HepG2 (cell line): Measurements from ENCODE around the gene USP11. TPM values are rescaled to one million over a fixed set of nuclear protein-coding genes. Genes with fewer than 3 reads are reported as not detected.

Experiments used
- ATAC-seq: fragments of 200-7000 bp; cut with Tn5 transposase; 3 replicates; pipeline ENCODE4 v1.9.1; 2020; ENCODE audit warnings: mild to moderate bottlenecking, moderate library complexity
- BruUV-seq: library from RNA; stranded (reverse); fragments of 400-500 nt; replicated peaks from 2 replicates; lab custom pipeline; 2021; lab: Mats Ljungman, UMichigan
- CTCF ChIA-PET: fragments of 300-600 bp; formaldehyde crosslinking; extraction: SDS; loops from one replicate; lab custom pipeline; 2021; ENCODE audit warnings: low total read pairs, inconsistent platforms, low intra/inter-chr PET ratio; lab: Yijun Ruan, JAX
- POLR2A ChIA-PET: fragments of 350-600 bp; sonication (Branson Sonifier 250); formaldehyde crosslinking; loops from one replicate; lab custom pipeline; 2020; ENCODE audit warnings: antibody characterized with exemption, inconsistent platforms; lab: Yijun Ruan, JAX
- DNase-seq: peaks from one replicate; pipeline ENCODE4 v3.0.0-alpha.2; 2015; ENCODE audit warnings: low spot score
- FAIRE-seq: peaks from 3 replicates; lab custom pipeline; 2011; peaks lifted over from hg19 to GRCh38; lab: Jason Lieb, UNC
- H2AFZ ChIP-seq: one replicate; pipeline ENCODE4 v1.6.1; 2011; ENCODE audit warnings: low read length, inconsistent platforms
- H3K27ac ChIP-seq: fragments of 300-600 bp; 3 replicates; pipeline ENCODE4 v1.8.0; 2011; ENCODE audit warnings: mixed run types, mild to moderate bottlenecking, mixed read lengths, low read length, inconsistent platforms; ENCODE audit not compliant: insufficient read depth; ENCODE audit errors: extremely low read length
- H3K27me3 ChIP-seq, 2 experiments: fragments of 200-600 bp in 1 of 2; 2 replicates in 1 of 2; 3 replicates in 1 of 2; pipeline versions ENCODE4 v1.6.0 to v1.8.0; 2011; ENCODE audit warnings: low read length in 2 of 2, mild to moderate bottlenecking in 2 of 2, moderate library complexity in 2 of 2, inconsistent platforms in 1 of 2; ENCODE audit not compliant: insufficient read depth in 2 of 2, control insufficient read depth in 1 of 2
- H3K36me3 ChIP-seq, 2 experiments: fragments of 200-600 bp in 1 of 2; replicated peaks in 1 of 2; 2 replicates in 1 of 2; 3 replicates in 1 of 2; pipeline versions ENCODE4 v1.5.1 to v1.8.0; 2011; ENCODE audit warnings: low read length in 2 of 2, inconsistent platforms in 1 of 2; ENCODE audit not compliant: insufficient read depth in 2 of 2, control insufficient read depth in 1 of 2
- H3K4me1 ChIP-seq: 2 replicates; pipeline ENCODE4 v1.5.1; 2012; ENCODE audit warnings: low read length, inconsistent platforms; ENCODE audit not compliant: insufficient read depth
- H3K4me2 ChIP-seq: 2 replicates; pipeline ENCODE4 v1.6.0; 2011; ENCODE audit warnings: low read depth, low read length, inconsistent platforms
- H3K4me3 ChIP-seq, 3 experiments: fragments of 200-600 bp in 1 of 3; sonication (generic), shearing (Covaris generic) in 1 of 3; replicated peaks in 1 of 3; 2 replicates each; pipeline ENCODE4 v1.5.1; 2011 to 2016; ENCODE audit warnings: low read length in 3 of 3, inconsistent platforms in 2 of 3, low read depth in 2 of 3, mild to moderate bottlenecking in 2 of 3, control low read depth in 1 of 3, mixed read lengths in 1 of 3; ENCODE audit not compliant: insufficient read depth in 1 of 3
- H3K79me2 ChIP-seq: one replicate; pipeline ENCODE4 v1.6.1; 2011; ENCODE audit warnings: low read length, inconsistent platforms; ENCODE audit not compliant: insufficient read depth
- H3K9ac ChIP-seq: 2 replicates; pipeline ENCODE4 v1.6.0; 2011; ENCODE audit warnings: mild to moderate bottlenecking, low read depth, low read length, inconsistent platforms; ENCODE audit not compliant: insufficient read depth
- H3K9me3 ChIP-seq: 2 replicates; pipeline ENCODE4 v1.5.1; 2012; ENCODE audit warnings: mild to moderate bottlenecking, low read length
- H4K20me1 ChIP-seq: 2 replicates; pipeline ENCODE4 v1.6.0; 2011; ENCODE audit warnings: inconsistent platforms, mild to moderate bottlenecking, low read length, moderate library complexity; ENCODE audit not compliant: insufficient read depth
- ATM ChIP-seq: fragments of 450-650 bp; IDR thresholded peaks from 2 replicates; pipeline ENCODE4 v1.7.1; 2017; ENCODE audit warnings: mild to moderate bottlenecking, borderline replicate concordance
- CCDC6 ChIP-seq: sonication (generic); formaldehyde crosslinking; IDR thresholded peaks from 2 replicates; pipeline ENCODE4 v1.8.1; 2022; ENCODE audit warnings: mild to moderate bottlenecking, missing genetic modification reagents, moderate library complexity
- ERF ChIP-seq: IDR thresholded peaks from 2 replicates; pipeline ENCODE4 v1.6.1; 2018; ENCODE audit warnings: missing biosample characterization, missing genetic modification reagents
- JARID2 ChIP-seq: sonication (generic); formaldehyde crosslinking; IDR thresholded peaks from 2 replicates; pipeline ENCODE4 v1.8.1; 2023; ENCODE audit warnings: missing genetic modification reagents, inconsistent platforms; ENCODE audit not compliant: insufficient replicate concordance
- MEIS2 ChIP-seq: sonication (generic); formaldehyde crosslinking; IDR thresholded peaks from 2 replicates; pipeline ENCODE4 v1.9.0; 2021; ENCODE audit warnings: mild to moderate bottlenecking, missing genetic modification reagents
- RBM22 ChIP-seq: fragments of 200-400 bp; formaldehyde crosslinking; optimal IDR thresholded peaks from 2 replicates; pipeline ENCODE3; 2017; ENCODE audit warnings: mild to moderate bottlenecking, low read length, moderate library complexity
- ZBTB21 ChIP-seq: sonication (generic); formaldehyde crosslinking; IDR thresholded peaks from 2 replicates; pipeline ENCODE4 v1.4.0; 2020; ENCODE audit warnings: missing genetic modification reagents
- ZFX ChIP-seq: sonication (generic); formaldehyde crosslinking; IDR thresholded peaks from 2 replicates; pipeline ENCODE4 v1.4.0; 2020; ENCODE audit warnings: mild to moderate bottlenecking, low read depth, missing genetic modification reagents, moderate library complexity
- ZNF282 ChIP-seq: fragments of 450-650 bp; IDR thresholded peaks from 2 replicates; pipeline ENCODE4 v1.6.1; 2018; ENCODE audit not compliant: partially characterized antibody
- ZNF878 ChIP-seq: sonication (generic); formaldehyde crosslinking; IDR thresholded peaks from 2 replicates; pipeline ENCODE4 v1.8.1; 2023; ENCODE audit warnings: mild to moderate bottlenecking, missing genetic modification reagents, moderate library complexity
- WGBS: methylation state at CpG from one replicate; pipeline ENCODE4 v1.1.6; 2017; ENCODE audit warnings: low lambda C conversion rate; 5-methylcytosine and 5-hydroxymethylcytosine counted together
- in situ Hi-C: cut with HindIII; loops from 2 replicates; pipeline ENCODE4 v1.10.0; 2017; ENCODE audit warnings: low pct_unique_long_range_greater_than_20kb; ENCODE audit not compliant: extremely low pct_ligation_motif_present
- intact Hi-C: fragments of 100-400 bp; cut with micrococcal nuclease; formaldehyde crosslinking; loops from one replicate; pipeline ENCODE4 v1.10.0; 2022; ENCODE audit not compliant: unreplicated experiment
- polyA plus RNA-seq, 8 experiments: library from polyadenylated mRNA; depleted of rRNA in 3 of 8; stranded (reverse) in 7 of 8; unstranded in 1 of 8; fragments of >200 nt; fragmentation: Illumina TruSeq in 4 of 8; extraction: Trizol in 4 of 8; gene quantifications; 2 replicates each; pipeline versions ENCODE4 v1.2.1 to v1.2.3, GENCODE V29; 2011 to 2016; ENCODE audit warnings: low read depth in 4 of 8, missing spikeins in 1 of 8, mixed read lengths in 1 of 8; ENCODE audit not compliant: insufficient read depth in 1 of 8
- total RNA-seq, 5 experiments: library from RNA; depleted of rRNA; stranded (reverse); fragments of >200 nt; fragmentation: Illumina TruSeq; extraction: Trizol; gene quantifications; 2 replicates each; pipeline ENCODE4 v1.2.3, GENCODE V29; 2016; ENCODE audit warnings: low read depth in 1 of 5
- TF ChIP-seq, protein P1 (sequence below): sonication (generic); formaldehyde crosslinking; IDR thresholded peaks from 2 replicates; pipeline ENCODE4 v1.8.1; 2023; ENCODE audit warnings: missing genetic modification reagents, inconsistent platforms, borderline replicate concordance
- TF ChIP-seq, protein P2 (sequence below): sonication (generic); formaldehyde crosslinking; IDR thresholded peaks from 2 replicates; pipeline ENCODE4 v1.8.0; 2022; ENCODE audit warnings: missing genetic modification reagents, mild to moderate bottlenecking, borderline replicate concordance

Gene USP11
- total and polyA plus RNA-seq, 2 of the 13 experiments (the other 11 are each of a cell fraction or from before 2014, with no cell fraction given), result 23.8 to 31.7 TPM

DNA sequence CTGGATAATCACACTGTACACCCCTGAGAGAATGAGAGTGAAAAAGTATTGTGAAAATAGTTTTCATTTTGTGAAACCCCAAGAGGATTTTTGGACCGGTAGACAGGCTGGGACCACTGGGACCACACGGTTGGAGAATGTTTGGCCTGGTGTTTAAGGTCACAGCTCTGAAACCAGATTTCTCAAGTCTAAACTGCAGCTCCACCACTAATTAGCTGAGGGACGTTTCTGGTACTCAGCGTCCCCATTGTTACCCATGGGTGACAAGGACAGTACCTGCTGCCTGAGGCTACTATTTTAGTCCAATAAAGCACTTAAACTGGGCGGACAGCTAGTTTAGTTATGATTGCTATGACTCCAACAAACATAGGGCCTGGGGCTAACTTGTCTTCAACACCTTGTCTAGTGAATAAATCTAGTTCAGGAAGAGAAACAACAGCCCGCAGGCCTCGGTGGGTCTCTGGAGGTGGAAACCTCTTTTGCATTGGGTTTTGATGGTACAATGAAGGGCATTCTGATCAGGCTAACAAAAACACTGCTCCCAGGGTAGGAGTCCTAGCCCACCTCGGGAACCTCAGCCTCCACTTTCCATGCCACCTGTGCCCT, 509 bp upstream of the USP11 start:
- H2AFZ ChIP-seq, result no peak overlapping the region
- POLR2A ChIA-PET, result interaction anchor here (1.0 to 3.5 kb wide), 7 partner anchors 13 to 88 kb away, joined by 3 to 69 read pairs (median 5); partner anchors contain the start of genes CDK16 and NDUFB11
- FAIRE-seq, result no peak
- peaks cover 0 to 2% of the 10 kb centered on the region in 2 experiments; a peak in 2 of 5 replicates for H3K36me3 ChIP-seq
- DNase-seq, result no peak
- peak overlapping the region; percentile 87 for H3K9ac ChIP-seq
- CTCF ChIA-PET, result no interaction called here
- peak overlapping the region; percentile 90 for H3K27ac ChIP-seq
- no peaks in the 10 kb centered on the region; a peak in 1 of 5 replicates for H3K27me3 ChIP-seq
- no peaks in the 10 kb centered on the region for H4K20me1 ChIP-seq
- ATAC-seq, result peak; percentile 7; the same call in 2 of the 3 replicates
- TF ChIP-seq ZNF282 (no peak), ZFX (CRISPR knock-in tag) (no peak), CCDC6 (CRISPR knock-in tag) (0 out of 2 replicates have a peak, but pooled peaks have one; percentile 37), ZNF878 (CRISPR knock-in tag) (0 out of 2 replicates have a peak, but pooled peaks have one; percentile 29)
- BruUV-seq, result TSS peak; percentile 93
- peaks cover 29% of the 10 kb centered on the region for H3K79me2 ChIP-seq
- 60% methylated on average over 5 of the region's 8 CpGs for WGBS
- peak overlapping the region; percentile 67 to 73 (median 69) for H3K4me3 ChIP-seq
- H3K4me2 ChIP-seq, result peak overlapping the region; percentile 89
- peaks cover 37% of the 10 kb centered on the region for H3K4me1 ChIP-seq
- H3K9me3 ChIP-seq, result no peaks in the 10 kb centered on the region
- intact Hi-C loops (loop anchor here (10.0 kb wide), 1 partner anchor 83 kb away; no protein-coding TSS in a partner anchor), in situ Hi-C loops (no loop called here)

DNA sequence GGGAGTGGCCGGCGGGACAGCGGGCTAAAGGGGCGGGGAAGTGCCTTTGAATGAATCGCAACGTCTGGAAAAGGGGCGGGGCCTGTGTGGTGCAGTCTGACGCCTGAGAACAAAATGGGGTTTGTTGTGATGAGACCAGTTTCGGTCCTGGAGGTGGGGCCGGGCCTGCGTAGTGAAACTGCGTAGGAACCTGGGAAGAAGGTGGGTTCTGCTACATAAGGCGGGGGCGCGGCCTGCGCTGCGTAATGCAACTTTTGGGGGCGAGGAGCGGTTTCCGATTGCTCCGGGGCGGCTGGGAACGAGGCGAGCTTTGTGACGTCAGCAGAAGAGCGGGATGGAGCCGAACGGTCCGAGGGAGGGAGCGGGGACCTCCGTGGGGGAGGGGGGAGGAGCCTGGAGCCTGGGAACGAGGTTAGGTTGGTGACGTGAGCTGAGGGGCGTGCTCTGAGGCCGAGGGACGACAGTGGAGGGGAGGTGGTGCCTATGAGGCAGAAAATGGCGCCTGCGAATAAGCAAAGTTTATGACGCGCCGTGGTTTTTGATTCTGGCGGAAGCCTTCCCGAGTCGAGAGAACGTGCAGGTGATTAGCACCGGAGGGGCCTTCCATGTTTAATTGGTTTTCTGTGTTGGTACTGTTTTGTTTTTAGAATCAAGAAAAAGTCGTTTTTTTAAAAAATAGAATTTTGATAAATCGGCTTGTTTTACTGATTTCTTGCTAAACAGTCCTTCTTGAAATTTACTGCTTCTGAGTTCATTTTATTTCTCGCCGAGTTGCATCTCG, 714 bp downstream of the USP11 start:
- Histone ChIP-seq H3K27ac (peak overlapping the region; percentile 90), H3K27me3 (no peaks in the 10 kb centered on the region; a peak in 1 of 5 replicates), H3K4me2 (peak overlapping the region; percentile 89), H2AFZ (no peak overlapping the region), H3K36me3 (no peaks in the 10 kb centered on the region; a peak in 1 of 5 replicates), H3K9ac (peak overlapping the region; percentile 87), H3K4me1 (peaks cover 41% of the 10 kb centered on the region), H4K20me1 (no peaks in the 10 kb centered on the region), H3K4me3 (peak overlapping the region; percentile 67 to 73 (median 69)), H3K79me2 (peaks cover 29% of the 10 kb centered on the region), H3K9me3 (no peaks in the 10 kb centered on the region)
- BruUV-seq, result no TSS peak
- POLR2A ChIA-PET, result interaction anchor here (0.8 to 3.5 kb wide), 9 partner anchors 14 to 79 kb away, joined by 3 to 69 read pairs (median 5); partner anchors contain the start of gene CDK16
- under 1% methylated on average over 28 of the region's 51 CpGs for WGBS
- CTCF ChIA-PET, result no interaction called here
- intact Hi-C loops (loop anchor here (10.0 kb wide), 1 partner anchor 81 kb away; no protein-coding TSS in a partner anchor), in situ Hi-C loops (no loop called here)
- peak; percentile 87 for ATAC-seq
- DNase-seq, result peak; percentile 89
- peak; percentile 23 for FAIRE-seq
- no peak for TF ChIP-seq ATM
- 0 out of 2 replicates have a peak, but pooled peaks have one; percentile 13 for TF ChIP-seq ERF (CRISPR knock-in tag)
- TF ChIP-seq, protein P1, sequence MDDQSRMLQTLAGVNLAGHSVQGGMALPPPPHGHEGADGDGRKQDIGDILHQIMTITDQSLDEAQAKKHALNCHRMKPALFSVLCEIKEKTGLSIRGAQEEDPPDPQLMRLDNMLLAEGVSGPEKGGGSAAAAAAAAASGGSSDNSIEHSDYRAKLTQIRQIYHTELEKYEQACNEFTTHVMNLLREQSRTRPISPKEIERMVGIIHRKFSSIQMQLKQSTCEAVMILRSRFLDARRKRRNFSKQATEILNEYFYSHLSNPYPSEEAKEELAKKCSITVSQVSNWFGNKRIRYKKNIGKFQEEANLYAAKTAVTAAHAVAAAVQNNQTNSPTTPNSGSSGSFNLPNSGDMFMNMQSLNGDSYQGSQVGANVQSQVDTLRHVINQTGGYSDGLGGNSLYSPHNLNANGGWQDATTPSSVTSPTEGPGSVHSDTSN, result no peak
- TF ChIP-seq JARID2 (CRISPR knock-in tag), result no peak
- TF ChIP-seq, protein P2, sequence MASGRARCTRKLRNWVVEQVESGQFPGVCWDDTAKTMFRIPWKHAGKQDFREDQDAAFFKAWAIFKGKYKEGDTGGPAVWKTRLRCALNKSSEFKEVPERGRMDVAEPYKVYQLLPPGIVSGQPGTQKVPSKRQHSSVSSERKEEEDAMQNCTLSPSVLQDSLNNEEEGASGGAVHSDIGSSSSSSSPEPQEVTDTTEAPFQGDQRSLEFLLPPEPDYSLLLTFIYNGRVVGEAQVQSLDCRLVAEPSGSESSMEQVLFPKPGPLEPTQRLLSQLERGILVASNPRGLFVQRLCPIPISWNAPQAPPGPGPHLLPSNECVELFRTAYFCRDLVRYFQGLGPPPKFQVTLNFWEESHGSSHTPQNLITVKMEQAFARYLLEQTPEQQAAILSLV (CRISPR knock-in tag), result no peak
- 0 out of 2 replicates have a peak, but pooled peaks have one; percentile 8 for TF ChIP-seq MEIS2 (CRISPR knock-in tag)
- no peak for TF ChIP-seq RBM22
- TF ChIP-seq ZBTB21 (CRISPR knock-in tag), result peak; percentile 97
